Kidney (tissue), 2 donors: ENCODE measurements around the gene SPATA24. TPM values are rescaled to one million over a fixed set of nuclear protein-coding genes. Genes with fewer than 3 reads are reported as not detected.

ENCODE experiments used
- polyA plus RNA-seq: library from polyadenylated mRNA; stranded (reverse); fragments of 350-450 nt; fragmentation: Illumina TruSeq; extraction: RNeasy Lipid Tissue Mini Kit (QIAGEN cat#74804); gene quantifications from one replicate; pipeline ENCODE4 v1.2.3, GENCODE V29; 2014; ENCODE audit warnings: low read depth, low replicate concordance; ENCODE audit not compliant: insufficient read depth
- total RNA-seq: library from RNA; stranded (reverse); fragmentation: NEBNext Ultra II Directional; extraction: Animal tissue kit (Norgen Biotek cat#: 25700); gene quantifications from one replicate; pipeline ENCODE4 v1.2.1, GENCODE V29; 2021
- donor health status: DM: yes; HTN: yes; CAD: no.

The SPATA24 gene
- total and polyA plus RNA-seq, 2 donors from 2014 or later = 6.8 to 21.6 TPM

Other genes with a start within 250 kb of the SPATA24 start
- 48.6 TPM for gene SIL1, start 205.7 kb downstream of the SPATA24 start, total RNA-seq
- 91.7 TPM for gene SIL1, start 205.7 kb downstream of the SPATA24 start, polyA plus RNA-seq
- 215 TPM for gene MATR3, start 110.3 kb downstream of the SPATA24 start, total RNA-seq
- gene MATR3, start 110.3 kb downstream of the SPATA24 start, polyA plus RNA-seq = 124 TPM
- 68.0 TPM for gene PAIP2, start 62.2 kb downstream of the SPATA24 start, total RNA-seq
- 121 TPM for gene PAIP2, start 62.2 kb downstream of the SPATA24 start, polyA plus RNA-seq
- gene SLC23A1, start 20.8 kb downstream of the SPATA24 start, total RNA-seq = 3.5 TPM
- 31.9 TPM for gene SLC23A1, start 20.8 kb downstream of the SPATA24 start, polyA plus RNA-seq
- 49.6 TPM for gene MZB1, start 14.2 kb downstream of the SPATA24 start, total RNA-seq
- 1.2 TPM for gene MZB1, start 14.2 kb downstream of the SPATA24 start, polyA plus RNA-seq
- 3.8 TPM for gene PROB1, start 9.0 kb downstream of the SPATA24 start, total RNA-seq
- gene PROB1, start 9.0 kb downstream of the SPATA24 start, polyA plus RNA-seq = 1.5 TPM
- gene DNAJC18, start 35.4 kb upstream of the SPATA24 start, total RNA-seq = 13.7 TPM
- gene DNAJC18, start 35.4 kb upstream of the SPATA24 start, polyA plus RNA-seq = 3.9 TPM
- 34.9 TPM for gene ECSCR, start 58.7 kb upstream of the SPATA24 start, total RNA-seq
- gene ECSCR, start 58.7 kb upstream of the SPATA24 start, polyA plus RNA-seq = 31.9 TPM
- 0.13 TPM for gene SMIM33, start 66.9 kb upstream of the SPATA24 start, total RNA-seq
- gene SMIM33, start 66.9 kb upstream of the SPATA24 start, polyA plus RNA-seq = not detected
- 109 TPM for gene STING1, start 78.7 kb upstream of the SPATA24 start, total RNA-seq
- 29.8 TPM for gene STING1, start 78.7 kb upstream of the SPATA24 start, polyA plus RNA-seq
- gene UBE2D2, start 157.2 kb upstream of the SPATA24 start, total RNA-seq = 131 TPM
- 118 TPM for gene UBE2D2, start 157.2 kb upstream of the SPATA24 start, polyA plus RNA-seq
- 122 TPM for gene CXXC5, start 244.3 kb upstream of the SPATA24 start, total RNA-seq
- 116 TPM for gene CXXC5, start 244.3 kb upstream of the SPATA24 start, polyA plus RNA-seq